PFSK-1 (cell line): ENCODE measurements around the gene HAVCR1.

ENCODE experiments used
- FOXP2 ChIP-seq: optimal IDR thresholded peaks from 2 replicates; pipeline ENCODE3; 2011; ENCODE audit warnings: borderline replicate concordance, control low read depth, inconsistent platforms; ENCODE audit not compliant: insufficient read depth; ENCODE audit errors: extremely low read length, extremely low read depth
- POLR2AphosphoS5 ChIP-seq: IDR thresholded peaks from 2 replicates; pipeline ENCODE4 v1.6.1; 2012; ENCODE audit warnings: low read depth, mild to moderate bottlenecking, control low read depth, low read length, moderate library complexity
- REST ChIP-seq, 2 experiments: IDR thresholded peaks; 2 replicates each; pipeline versions ENCODE4 v1.6.1 to v1.8.0; 2011 to 2012; ENCODE audit warnings: low read depth in 2 of 2, low read length in 2 of 2, control low read depth in 1 of 2, inconsistent platforms in 1 of 2, mild to moderate bottlenecking in 1 of 2, moderate library complexity in 1 of 2; ENCODE audit not compliant: insufficient read depth in 1 of 2
- SIN3A ChIP-seq: IDR thresholded peaks from 2 replicates; pipeline ENCODE4 v1.6.1; 2012; ENCODE audit warnings: mild to moderate bottlenecking, low read length, moderate library complexity, borderline replicate concordance; ENCODE audit not compliant: insufficient read depth
- TAF1 ChIP-seq: IDR thresholded peaks from 2 replicates; pipeline ENCODE4 v1.6.1; 2012; ENCODE audit warnings: low read length, control low read depth, borderline replicate concordance; ENCODE audit not compliant: insufficient read depth

Gene HAVCR1

GRCh38 chr5:157022024-157022423 is 36.9 kb downstream of the HAVCR1 start:
- no peak for TF ChIP-seq SIN3A
- no peak for TF ChIP-seq REST (IDR thresholded peaks at IDR 0.05; ENCODE audit: insufficient read depth in 1 of 2, low read depth in 2 of 2, low read length in 2 of 2)
- TF ChIP-seq FOXP2 = no peak
- TF ChIP-seq TAF1 = no peak
- TF ChIP-seq POLR2AphosphoS5 = no peak

DNA sequence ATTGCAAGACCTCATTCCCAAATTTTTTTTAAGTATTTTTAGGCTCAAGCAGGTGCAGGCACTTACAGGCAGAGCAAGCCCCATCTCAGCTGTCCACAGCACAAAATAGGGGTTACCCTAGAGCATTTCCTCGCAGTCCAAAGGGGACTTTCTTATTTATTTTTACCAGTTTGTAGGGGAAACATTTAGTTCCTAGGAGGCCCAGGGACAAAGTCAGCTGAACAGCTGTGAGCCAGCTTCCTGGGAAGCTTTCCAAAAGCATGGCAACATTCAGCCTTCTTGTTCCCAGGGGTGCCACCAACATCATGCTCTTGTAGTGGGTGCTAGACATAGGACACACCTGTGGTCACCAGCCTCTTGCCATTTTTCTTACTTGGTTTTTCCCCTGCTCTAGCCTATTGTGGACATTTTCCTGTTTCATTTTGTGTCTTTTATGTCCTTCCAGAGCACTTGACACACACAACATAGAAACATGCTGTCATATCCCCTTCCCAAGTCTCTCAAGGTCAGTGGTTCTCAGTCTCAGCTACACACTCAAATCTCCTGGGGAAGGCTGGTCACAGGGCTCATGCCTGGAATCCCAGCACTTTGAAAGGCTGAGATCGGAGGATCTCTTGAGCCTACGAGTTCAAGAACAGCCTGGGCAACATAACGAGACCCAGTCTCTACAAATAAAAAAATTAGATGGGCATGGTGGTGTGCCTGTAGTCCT is 38.2 kb downstream of the HAVCR1 start:
- TF ChIP-seq SIN3A = no peak
- no peak for TF ChIP-seq REST (IDR thresholded peaks at IDR 0.05; ENCODE audit: insufficient read depth in 1 of 2, low read depth in 2 of 2, low read length in 2 of 2)
- TF ChIP-seq POLR2AphosphoS5 = no peak
- TF ChIP-seq TAF1 = no peak
- TF ChIP-seq FOXP2 = no peak

DNA sequence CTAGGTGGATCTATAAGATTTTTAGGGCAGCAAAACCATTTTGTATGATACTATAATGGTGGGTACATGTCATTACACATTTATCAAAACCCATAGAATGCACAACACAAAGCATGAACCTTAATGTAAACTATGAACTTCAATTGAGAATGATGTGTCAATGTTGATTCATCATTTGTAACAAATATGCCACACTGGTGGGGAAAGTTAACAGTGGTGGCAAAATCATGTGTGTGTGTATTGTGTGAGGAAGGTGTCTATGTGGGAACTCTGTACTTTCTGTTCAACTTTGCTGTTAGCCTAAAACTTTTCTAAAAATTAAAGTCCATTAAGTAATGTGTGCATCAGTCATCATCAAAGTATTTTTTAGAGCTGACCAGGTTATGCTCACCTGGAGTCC is 38.9 kb downstream of the HAVCR1 start:
- no peak for TF ChIP-seq FOXP2
- TF ChIP-seq SIN3A = no peak
- no peak for TF ChIP-seq TAF1
- no peak for TF ChIP-seq POLR2AphosphoS5
- TF ChIP-seq REST (IDR thresholded peaks at IDR 0.05; ENCODE audit: insufficient read depth in 1 of 2, low read depth in 2 of 2, low read length in 2 of 2) = no peak

DNA sequence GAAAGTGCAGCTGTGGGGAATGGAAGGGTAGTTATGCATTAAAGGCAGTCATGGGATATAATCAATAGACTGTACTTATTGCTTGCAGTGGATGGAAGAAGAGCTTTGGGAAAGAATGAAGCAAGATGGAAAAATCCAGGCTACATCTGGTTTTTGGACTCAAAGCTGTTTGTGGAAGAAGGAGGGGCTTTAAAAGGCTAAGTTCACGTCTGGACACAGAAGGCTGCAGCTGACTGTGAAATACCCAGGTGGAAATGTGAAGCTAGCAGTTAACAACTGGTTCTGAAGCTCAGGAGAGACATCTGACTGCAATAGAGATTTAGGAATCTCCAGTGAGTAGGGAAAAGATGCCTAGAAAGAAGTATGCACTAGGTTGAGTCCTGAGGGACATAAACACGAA is 52.7 kb downstream of the HAVCR1 start:
- TF ChIP-seq FOXP2 (no peak), REST (IDR thresholded peaks at IDR 0.05; ENCODE audit: insufficient read depth in 1 of 2, low read depth in 2 of 2, low read length in 2 of 2) (no peak), POLR2AphosphoS5 (no peak), SIN3A (no peak), TAF1 (no peak)
